HG03159 (cell line): ENCODE results near the gene S1PR2.
A peak's percentile ranks its signal among the peaks of the same experiment; 100 is the strongest.

Experiments
- ATAC-seq: cut with Tn5 transposase; IDR thresholded peaks from one replicate; pipeline ENCODE4 v1.9.1; 2021; ENCODE audit warnings: mild to moderate bottlenecking, moderate library complexity; ENCODE audit not compliant: unreplicated experiment

S1PR2 gene, protein sequence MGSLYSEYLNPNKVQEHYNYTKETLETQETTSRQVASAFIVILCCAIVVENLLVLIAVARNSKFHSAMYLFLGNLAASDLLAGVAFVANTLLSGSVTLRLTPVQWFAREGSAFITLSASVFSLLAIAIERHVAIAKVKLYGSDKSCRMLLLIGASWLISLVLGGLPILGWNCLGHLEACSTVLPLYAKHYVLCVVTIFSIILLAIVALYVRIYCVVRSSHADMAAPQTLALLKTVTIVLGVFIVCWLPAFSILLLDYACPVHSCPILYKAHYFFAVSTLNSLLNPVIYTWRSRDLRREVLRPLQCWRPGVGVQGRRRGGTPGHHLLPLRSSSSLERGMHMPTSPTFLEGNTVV

GRCh38 chr19:10230861-10231611 lies at the start of gene S1PR2:
Gene S1PR2 (minus strand): TSS chr19:10231331. CDS start chr19:10224905, 6,426 bp downstream.
- ATAC-seq, result peak; percentile 36

GRCh38 chr19:10279737-10280442 lies 48.8 kb upstream of the S1PR2 start:
- ATAC-seq, result no peak

DNA sequence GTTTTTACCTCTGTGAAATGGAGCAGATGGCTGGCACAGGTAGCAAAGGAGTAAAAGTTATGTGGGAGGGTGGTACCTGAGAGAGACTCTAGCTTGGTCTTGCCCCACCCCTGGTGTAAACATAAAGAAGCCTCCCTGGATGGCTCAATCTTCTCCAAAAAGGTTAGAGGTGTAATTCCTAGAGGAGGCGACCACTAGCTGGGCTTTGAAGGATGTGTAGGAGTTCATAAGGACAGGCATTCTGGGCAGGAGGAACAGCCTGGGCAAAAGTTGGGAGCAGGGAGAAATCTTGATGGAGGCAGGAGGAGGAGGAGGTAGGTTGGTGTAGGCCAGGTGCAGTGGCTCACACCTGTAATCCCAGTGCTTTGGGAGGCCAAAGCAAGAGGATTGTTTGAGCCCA lies 47.8 kb upstream of the S1PR2 start:
- ATAC-seq, result no peak

- no peak for ATAC-seq
These were observed 46.9 kb upstream of the S1PR2 start for GRCh38 chr19:10277795-10278589.

DNA sequence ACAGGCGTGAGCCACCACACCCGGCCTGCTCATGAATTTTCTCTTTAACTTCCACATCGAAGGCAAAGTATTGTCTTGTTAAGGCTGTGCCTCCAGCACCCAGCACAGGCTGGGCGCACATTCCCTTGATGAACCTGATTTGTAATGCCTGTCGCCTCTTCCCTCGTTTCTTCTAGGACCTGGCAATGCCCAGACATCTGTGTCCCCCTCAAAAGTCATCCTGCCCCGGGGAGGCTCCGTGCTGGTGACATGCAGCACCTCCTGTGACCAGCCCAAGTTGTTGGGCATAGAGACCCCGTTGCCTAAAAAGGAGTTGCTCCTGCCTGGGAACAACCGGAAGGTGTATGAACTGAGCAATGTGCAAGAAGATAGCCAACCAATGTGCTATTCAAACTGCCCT lies 43.5 kb upstream of the S1PR2 start:
- ATAC-seq, result no peak

GRCh38 chr19:10271543-10272086 lies 40.5 kb upstream of the S1PR2 start:
- peak; percentile 7 for ATAC-seq

DNA sequence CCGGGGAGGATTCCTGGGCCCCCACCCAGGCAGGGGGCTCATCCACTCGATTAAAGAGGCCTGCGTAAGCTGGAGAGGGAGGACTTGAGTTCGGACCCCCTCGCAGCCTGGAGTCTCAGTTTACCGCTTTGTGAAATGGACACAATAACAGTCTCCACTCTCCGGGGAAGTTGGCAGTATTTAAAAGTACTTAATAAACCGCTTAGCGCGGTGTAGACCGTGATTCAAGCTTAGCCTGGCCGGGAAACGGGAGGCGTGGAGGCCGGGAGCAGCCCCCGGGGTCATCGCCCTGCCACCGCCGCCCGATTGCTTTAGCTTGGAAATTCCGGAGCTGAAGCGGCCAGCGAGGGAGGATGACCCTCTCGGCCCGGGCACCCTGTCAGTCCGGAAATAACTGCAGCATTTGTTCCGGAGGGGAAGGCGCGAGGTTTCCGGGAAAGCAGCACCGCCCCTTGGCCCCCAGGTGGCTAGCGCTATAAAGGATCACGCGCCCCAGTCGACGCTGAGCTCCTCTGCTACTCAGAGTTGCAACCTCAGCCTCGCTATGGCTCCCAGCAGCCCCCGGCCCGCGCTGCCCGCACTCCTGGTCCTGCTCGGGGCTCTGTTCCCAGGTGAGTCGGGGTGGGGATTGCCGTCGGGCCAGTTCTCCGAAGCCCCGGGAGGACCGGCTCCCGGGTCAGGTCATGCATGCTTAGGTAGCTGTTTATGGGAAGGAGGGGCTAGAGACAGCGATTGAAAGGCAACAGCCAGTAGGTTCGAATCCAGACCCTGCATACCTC lies 39.7 kb upstream of the S1PR2 start, which contains the start of gene ICAM1:
ICAM1 (plus strand) TSS at position 505 of the 779 bp plus-strand sequence; CDS start at position 545, 40 bp downstream.
- ATAC-seq, result peak; percentile 52

GRCh38 chr19:10270180-10270615 lies 39.1 kb upstream of the S1PR2 start:
- ATAC-seq, result peak; percentile 31

DNA sequence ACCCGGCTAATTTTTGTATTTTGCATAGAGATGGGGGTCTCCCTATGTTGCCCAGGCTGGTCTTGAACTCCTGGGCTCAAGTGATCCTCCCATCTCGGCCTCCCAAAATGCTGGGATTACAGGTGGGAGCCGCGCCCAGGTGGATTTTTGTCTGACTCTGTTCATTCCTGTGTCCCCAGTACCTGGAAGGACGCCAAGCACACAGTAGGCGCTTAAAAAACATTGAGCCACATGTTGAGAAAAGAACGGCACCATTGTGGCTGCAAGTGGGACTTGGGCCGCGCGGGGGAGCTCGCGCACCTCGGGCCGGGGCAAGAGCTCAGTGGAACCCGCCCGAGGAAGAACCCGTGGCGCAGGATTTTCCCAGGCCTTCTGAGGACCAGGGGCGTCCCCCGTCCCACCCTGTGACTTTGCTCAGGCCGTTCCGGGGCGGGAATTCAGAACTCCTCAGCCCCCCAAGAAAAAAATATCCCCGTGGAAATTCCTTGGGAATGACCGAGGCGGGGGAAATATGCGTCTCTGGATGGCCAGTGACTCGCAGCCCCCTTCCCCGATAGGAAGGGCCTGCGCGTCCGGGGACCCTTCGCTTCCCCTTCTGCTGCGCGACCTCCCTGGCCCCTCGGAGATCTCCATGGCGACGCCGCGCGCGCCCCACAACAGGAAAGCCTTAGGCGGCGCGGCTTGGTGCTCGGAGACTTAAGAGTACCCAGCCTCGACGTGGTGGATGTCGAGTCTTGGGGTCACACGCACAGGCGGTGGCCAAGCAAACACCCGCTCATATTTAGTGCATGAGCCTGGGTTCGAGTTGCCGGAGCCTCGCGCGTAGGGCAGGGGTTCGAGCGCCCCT lies 38.4 kb upstream of the S1PR2 start:
- peak; percentile 44 for ATAC-seq

- ATAC-seq, result no peak
These were observed 36.9 kb upstream of the S1PR2 start for GRCh38 chr19:10268071-10268470.

GRCh38 chr19:10266706-10267105 lies 35.6 kb upstream of the S1PR2 start:
- no peak for ATAC-seq

DNA sequence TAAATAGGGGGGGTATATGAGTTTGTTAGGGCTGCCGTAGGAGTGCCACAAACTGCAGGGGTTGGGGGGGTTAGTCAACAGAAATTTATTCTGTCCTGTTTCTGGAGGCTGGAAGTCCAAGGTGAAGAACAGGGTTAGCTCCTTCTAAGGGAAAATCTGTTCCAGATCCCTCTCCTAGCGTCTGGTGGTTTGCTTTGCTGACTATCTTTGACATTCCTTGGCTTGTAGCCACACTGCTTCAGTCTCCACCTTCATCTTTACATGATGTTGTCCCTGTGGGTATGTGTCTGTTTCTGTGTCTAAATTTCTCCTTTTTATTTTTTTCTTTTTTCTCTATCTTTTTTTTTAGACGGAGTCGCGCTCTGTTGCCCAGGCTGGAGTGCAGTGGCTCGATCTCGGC lies 31.6 kb upstream of the S1PR2 start:
- no peak for ATAC-seq

- no peak for ATAC-seq
These were observed 29.0 kb upstream of the S1PR2 start for GRCh38 chr19:10260141-10260584.

DNA sequence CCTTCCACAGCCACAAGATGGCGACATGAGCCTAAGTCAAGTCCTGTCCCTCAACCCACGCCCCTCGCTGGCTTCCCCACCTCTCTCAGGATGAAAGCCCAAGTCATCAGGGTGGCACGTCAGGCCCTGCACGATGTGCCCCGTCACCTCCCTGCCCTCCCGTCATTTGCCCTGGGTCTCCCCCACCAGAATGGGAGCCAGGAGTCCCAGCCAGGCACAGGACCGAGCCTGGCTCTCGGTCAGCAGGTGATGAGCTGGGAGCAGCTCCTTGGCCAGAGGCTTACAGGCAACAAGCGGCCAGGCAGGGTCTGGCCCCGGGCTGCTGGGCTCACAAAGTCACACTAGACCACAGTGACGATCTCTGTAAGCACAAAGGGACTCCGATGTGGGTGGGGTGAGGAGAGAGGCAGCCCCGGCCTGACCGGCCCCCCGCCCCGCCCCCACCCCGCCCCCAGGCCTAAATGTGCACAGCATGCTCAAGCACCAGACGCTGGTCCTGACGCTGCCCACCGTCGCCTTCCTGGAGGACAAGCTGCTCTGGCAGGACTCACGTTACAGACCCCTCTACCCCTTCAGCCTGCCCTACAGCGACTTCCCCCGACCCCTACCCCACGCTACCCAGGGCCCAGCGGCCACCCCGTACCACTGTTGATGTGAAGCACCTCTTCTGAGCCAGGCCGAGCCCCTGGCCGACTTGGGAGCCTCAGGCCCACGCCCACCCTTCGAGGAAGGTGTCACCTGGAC lies 28.2 kb upstream of the S1PR2 start:
- ATAC-seq, result no peak

DNA sequence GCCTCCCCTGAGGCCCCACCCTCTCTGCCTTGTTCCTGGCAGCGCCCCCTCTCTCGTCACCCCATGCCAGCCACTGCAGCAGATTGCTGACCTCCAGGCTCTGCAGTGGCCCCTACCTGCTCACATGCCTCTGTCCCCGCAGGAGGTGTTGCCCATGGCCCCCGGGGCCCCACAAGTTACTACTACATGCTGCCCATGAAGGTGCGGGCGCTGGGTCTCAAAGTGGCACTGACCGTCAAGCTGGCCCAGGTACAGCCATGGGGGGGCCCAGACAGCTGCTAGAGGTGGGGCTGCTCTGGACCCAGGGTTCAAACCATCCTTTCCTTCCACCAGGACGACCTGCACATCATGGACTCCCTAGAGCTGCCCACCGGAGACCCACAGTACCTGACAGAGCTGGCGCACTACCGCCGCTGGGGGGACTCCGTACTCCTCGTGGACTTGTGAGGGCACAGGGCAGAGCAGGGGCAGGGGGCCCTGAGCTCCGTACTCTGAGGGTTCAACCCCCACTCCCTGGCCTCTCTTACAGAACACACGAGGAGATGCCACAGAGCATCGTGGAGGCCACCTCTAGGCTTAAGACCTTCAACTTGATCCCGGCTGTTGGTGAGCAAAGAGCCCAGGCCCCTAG lies 27.1 kb upstream of the S1PR2 start:
- no peak for ATAC-seq

GRCh38 chr19:10256970-10257615 lies 26.0 kb upstream of the S1PR2 start:
- ATAC-seq, result no peak

DNA sequence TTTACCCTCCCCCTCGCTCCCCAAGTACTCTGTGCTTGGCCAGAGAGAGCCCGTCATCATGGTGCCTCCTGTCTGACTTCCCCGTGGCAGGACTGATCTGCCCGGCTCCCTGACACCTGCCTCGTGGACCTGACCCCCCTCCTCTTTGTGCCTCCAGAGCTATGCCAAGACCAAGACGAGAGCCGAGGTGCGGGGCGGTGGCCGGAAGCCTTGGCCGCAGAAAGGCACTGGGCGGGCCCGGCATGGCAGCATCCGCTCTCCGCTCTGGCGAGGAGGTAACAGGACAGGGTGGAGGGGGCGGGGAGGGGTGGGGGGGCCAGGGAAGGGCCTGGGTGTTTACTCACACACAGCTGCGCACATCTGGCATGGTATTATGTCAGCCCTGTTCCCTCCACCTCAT lies 25.4 kb upstream of the S1PR2 start:
- no peak for ATAC-seq
